ENCODE results near the gene ACSF3. TPM values are rescaled to one million over a fixed set of nuclear protein-coding genes. Genes with fewer than 3 reads are reported as not detected.
A peak's percentile ranks its signal among the peaks of the same experiment; 100 is the strongest.
"Not testable (repeated sequence)": the region's sequence is repeated elsewhere in the genome, so short reads cannot be mapped to it uniquely, and the experiment has no call there.

Gene ACSF3
- total RNA-seq, 1 donor from 2014 or later, result 31.7 TPM

GRCh38 chr16:89090182-89090630, 3.4 kb upstream of the ACSF3 start:
- Histone ChIP-seq H3K9me3 (no peaks in the 10 kb centered on the region), H3K4me3 (no peak overlapping the region), H3K36me3 (no peaks in the 10 kb centered on the region), H3K27ac (no peak overlapping the region), H3K27me3 (ENCODE audit: low read depth) (peaks cover 33% of the 10 kb centered on the region), H3K4me1 (peaks cover 11% of the 10 kb centered on the region)
- TF ChIP-seq CTCF (IDR thresholded peaks at IDR 0.05), result no peak
- intact Hi-C loops (cut with DNase I), result no loop called here
- ATAC-seq, result no peak
- no peak for DNase-seq

- Histone ChIP-seq H3K9me3 (no peaks in the 10 kb centered on the region), H3K36me3 (no peaks in the 10 kb centered on the region), H3K4me3 (no peak overlapping the region), H3K4me1 (peaks cover 17% of the 10 kb centered on the region), H3K27me3 (ENCODE audit: low read depth) (peaks cover 30% of the 10 kb centered on the region), H3K27ac (no peak overlapping the region)
- TF ChIP-seq CTCF (IDR thresholded peaks at IDR 0.05), result no peak
- ATAC-seq (no peak), DNase-seq (no peak)
- intact Hi-C loops (cut with DNase I), result no loop called here
These were observed 2.8 kb upstream of the ACSF3 start for GRCh38 chr16:89090669-89091426.

- no peak overlapping the region for H3K4me3 ChIP-seq
- no peak for ATAC-seq
- no peak for DNase-seq
- no peaks in the 10 kb centered on the region for H3K9me3 ChIP-seq
- no peak overlapping the region for H3K27ac ChIP-seq
- H3K36me3 ChIP-seq, result no peaks in the 10 kb centered on the region
- H3K4me1 ChIP-seq, result peaks cover 19% of the 10 kb centered on the region
- intact Hi-C loops (cut with DNase I), result no loop called here
- TF ChIP-seq CTCF (IDR thresholded peaks at IDR 0.05), result no peak
- H3K27me3 ChIP-seq (ENCODE audit: low read depth), result peaks cover 23% of the 10 kb centered on the region
These were observed 1.6 kb upstream of the ACSF3 start for GRCh38 chr16:89092013-89092412.

- DNase-seq; ATAC-seq; H3K36me3 ChIP-seq; intact Hi-C loops (cut with DNase I); H3K9me3 ChIP-seq: not testable (repeated sequence)
- Histone ChIP-seq H3K4me1 (peaks cover 26% of the 10 kb centered on the region), H3K4me3 (peak overlapping the region; percentile 81), H3K27me3 (ENCODE audit: low read depth) (peaks cover 11% of the 10 kb centered on the region), H3K27ac (peak overlapping the region; percentile 76)
These were observed 425 bp upstream of the ACSF3 start for GRCh38 chr16:89093252-89093601.

GRCh38 chr16:89094252-89094879, 714 bp downstream of the ACSF3 start:
- TF ChIP-seq CTCF (IDR thresholded peaks at IDR 0.05), result no peak
- peaks cover 7% of the 10 kb centered on the region for H3K36me3 ChIP-seq
- no peak for ATAC-seq
- H3K4me3 ChIP-seq, result peak overlapping the region; percentile 81
- H3K9me3 ChIP-seq, result no peaks in the 10 kb centered on the region
- peaks cover 31% of the 10 kb centered on the region for H3K4me1 ChIP-seq
- peak overlapping the region; percentile 76 for H3K27ac ChIP-seq
- no peak for DNase-seq
- intact Hi-C loops (cut with DNase I), result no loop called here
- peaks cover 3% of the 10 kb centered on the region for H3K27me3 ChIP-seq (ENCODE audit: low read depth)

GRCh38 chr16:89094880-89095258, 1.2 kb downstream of the ACSF3 start:
- H3K27ac ChIP-seq, result no peak overlapping the region
- no peaks in the 10 kb centered on the region for H3K27me3 ChIP-seq (ENCODE audit: low read depth)
- no peak for ATAC-seq

More at GRCh38 chr16:89094880-89095258, 1.2 kb downstream of the ACSF3 start:
- DNase-seq, result no peak
- intact Hi-C loops (cut with DNase I), result no loop called here
- TF ChIP-seq CTCF (IDR thresholded peaks at IDR 0.05), result no peak
- Histone ChIP-seq H3K9me3 (no peaks in the 10 kb centered on the region), H3K4me3 (peak overlapping the region; percentile 81), H3K36me3 (peaks cover 12% of the 10 kb centered on the region), H3K4me1 (peaks cover 31% of the 10 kb centered on the region)
